Liver (tissue), 9 donors: Measurements from ENCODE around the gene RPH3AL. TPM values are rescaled to one million over a fixed set of nuclear protein-coding genes. Genes with fewer than 3 reads are reported as not detected.

Experiments
- DNase-seq: peaks from one replicate; pipeline ENCODE4 v3.0.0-alpha.2; 2017; ENCODE audit warnings: low spot score
- H3K27ac ChIP-seq, 2 donors: one replicate each; pipeline ENCODE4 v1.7.0; 2013; ENCODE audit warnings: inconsistent platforms in 2 of 2, low read length in 2 of 2, control low read depth in 1 of 2, low read depth in 1 of 2, mild to moderate bottlenecking in 1 of 2
- H3K27me3 ChIP-seq, 4 donors: one replicate each; pipeline versions ENCODE4 v1.6.1 to v1.7.0; 2013; ENCODE audit warnings: low read length in 3 of 4, inconsistent platforms in 1 of 4, mild to moderate bottlenecking in 1 of 4, moderate library complexity in 1 of 4; ENCODE audit not compliant: control insufficient read depth in 4 of 4, insufficient read depth in 4 of 4
- H3K36me3 ChIP-seq, 4 donors: one replicate each; pipeline versions ENCODE4 v1.6.1 to v1.7.0; 2013; ENCODE audit warnings: low read length in 3 of 4, mild to moderate bottlenecking in 3 of 4, low read depth in 1 of 4, moderate library complexity in 1 of 4; ENCODE audit not compliant: control insufficient read depth in 4 of 4, insufficient read depth in 3 of 4
- H3K4me1 ChIP-seq, 4 donors: one replicate each; pipeline versions ENCODE4 v1.6.1 to v1.7.0; 2013; ENCODE audit warnings: low read length in 3 of 4, mild to moderate bottlenecking in 3 of 4, moderate library complexity in 1 of 4; ENCODE audit not compliant: control insufficient read depth in 4 of 4, insufficient read depth in 4 of 4
- H3K4me3 ChIP-seq, 3 donors: one replicate each; pipeline versions ENCODE4 v1.6.1 to v1.7.0; 2013; ENCODE audit warnings: low read length in 3 of 3, control low read depth in 1 of 3, low read depth in 1 of 3, mild to moderate bottlenecking in 1 of 3
- H3K9ac ChIP-seq, 2 donors: one replicate each; pipeline ENCODE4 v1.7.0; 2013; ENCODE audit warnings: low read length in 2 of 2, mild to moderate bottlenecking in 2 of 2, moderate library complexity in 2 of 2, control low read depth in 1 of 2, low read depth in 1 of 2
- H3K9me3 ChIP-seq, 4 donors: one replicate each; pipeline versions ENCODE4 v1.6.1 to v1.7.0; 2013; ENCODE audit warnings: low read length in 3 of 4; ENCODE audit not compliant: control insufficient read depth in 4 of 4
- ATF3 ChIP-seq: IDR thresholded peaks from 2 replicates; pipeline ENCODE4 v1.6.1; 2016; ENCODE audit warnings: antibody characterized with exemption
- CTCF ChIP-seq: fragments of 150-350 bp; IDR thresholded peaks from 2 replicates; pipeline ENCODE4 v1.5.1; 2017; ENCODE audit warnings: improper control_type of control experiment, low read depth, low read length; ENCODE audit not compliant: missing input control
- FOXA1 ChIP-seq: IDR thresholded peaks from 2 replicates; pipeline ENCODE4 v1.6.1; 2016; ENCODE audit warnings: antibody characterized with exemption
- FOXA2 ChIP-seq: IDR thresholded peaks from 2 replicates; pipeline ENCODE4 v1.6.1; 2016; ENCODE audit warnings: antibody characterized with exemption
- HNF4A ChIP-seq, 2 donors: conservative IDR thresholded peaks; 2 replicates each; pipeline ENCODE4 v1.6.1; 2016; ENCODE audit warnings: antibody characterized with exemption in 2 of 2, mild to moderate bottlenecking in 2 of 2
- HNF4G ChIP-seq: IDR thresholded peaks from 2 replicates; pipeline ENCODE4 v1.6.1; 2016; ENCODE audit warnings: antibody characterized with exemption
- NR2F2 ChIP-seq: IDR thresholded peaks from 2 replicates; pipeline ENCODE4 v1.6.1; 2016; ENCODE audit warnings: antibody characterized with exemption
- RAD21 ChIP-seq, 2 donors: IDR thresholded peaks; 2 replicates each; pipeline ENCODE4 v1.6.1; 2016; ENCODE audit warnings: antibody characterized with exemption in 2 of 2, mild to moderate bottlenecking in 2 of 2
- RXRA ChIP-seq, 2 donors: IDR thresholded peaks; 2 replicates each; pipeline ENCODE4 v1.6.1; 2017 to 2018; ENCODE audit warnings: antibody characterized with exemption in 2 of 2, mild to moderate bottlenecking in 1 of 2
- SP1 ChIP-seq: IDR thresholded peaks from 2 replicates; pipeline ENCODE4 v1.6.1; 2018; ENCODE audit warnings: antibody characterized with exemption, mild to moderate bottlenecking
- TAF1 ChIP-seq: conservative IDR thresholded peaks from 2 replicates; pipeline ENCODE4 v1.6.1; 2016; ENCODE audit warnings: antibody characterized with exemption, mild to moderate bottlenecking
- WGBS: extraction: QIAGEN DNeasy Blood & Tissue Kit; methylation state at CpG from one replicate; pipeline ENCODE4 v1.1.7; 2013; 5-methylcytosine and 5-hydroxymethylcytosine counted together
- polyA plus RNA-seq, 2 donors: library from polyadenylated mRNA; stranded (reverse) in 1 of 2; unstranded in 1 of 2; fragments of 200-250 nt in 1 of 2; fragments of >200 nt in 1 of 2; fragmentation: Nextera tagmentation in 1 of 2; extraction: Ambion mirVana in 1 of 2; gene quantifications; one replicate each; pipeline versions ENCODE4 v1.2.1 to v1.2.3, GENCODE V29; 2013 to 2015
- total RNA-seq, 2 donors: library from RNA; depleted of rRNA; stranded (reverse); fragments of >200 nt; gene quantifications; one replicate each; pipeline ENCODE4 v1.2.3, GENCODE V29; 2014
- donor health status: healthy.
- donor health status: healthy.
- donor health status: healthy.
- donor health status: healthy.
- donor health status: healthy.

Gene RPH3AL
- total and polyA plus RNA-seq, 4 donors: 8.5 to 52.5 (median 13.9) TPM

DNA sequence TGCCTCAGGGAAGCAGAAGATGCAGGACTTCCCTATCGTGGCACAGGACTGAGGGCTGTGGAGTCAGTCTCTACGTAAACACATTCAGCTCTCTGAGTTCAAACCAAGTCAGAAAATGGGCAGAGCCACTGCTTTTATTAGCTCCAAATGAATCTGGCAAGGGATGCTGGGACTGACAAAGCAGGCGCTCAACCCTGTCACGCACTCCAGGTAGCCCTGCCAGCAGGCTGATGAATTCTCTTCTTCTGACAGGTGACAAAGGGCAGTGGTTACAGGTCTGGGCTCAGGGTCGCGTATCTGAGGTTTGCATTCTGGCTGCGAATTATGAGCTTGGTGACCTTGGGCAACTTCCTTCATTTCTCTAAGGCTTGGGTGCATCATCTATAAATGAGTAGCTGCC is 9.4 kb downstream of the RPH3AL start:
- Histone ChIP-seq H3K27me3 (no peaks in the 10 kb centered on the region), H3K9ac (no peak overlapping the region), H3K27ac (no peak overlapping the region), H3K9me3 (no peaks in the 10 kb centered on the region), H3K4me3 (no peak overlapping the region), H3K4me1 (peaks cover 13 to 23% (median 21%) of the 10 kb centered on the region in 4 donors), H3K36me3 (no peaks in the 10 kb centered on the region)
- DNase-seq: no peak
- WGBS: 45% methylated on average over 7 of the region's 7 CpGs
- no peak for TF ChIP-seq FOXA2
- no peak for TF ChIP-seq FOXA1
- TF ChIP-seq CTCF: no peak
- TF ChIP-seq TAF1: no peak
- TF ChIP-seq HNF4G: no peak
- TF ChIP-seq NR2F2: no peak
- no peak for TF ChIP-seq SP1
- peak in 1 of 2 donors; percentile 59 for TF ChIP-seq RXRA (IDR thresholded peaks at IDR 0.05)
- TF ChIP-seq HNF4A (conservative IDR thresholded peaks at IDR 0.05): peak in 1 of 2 donors; percentile 23

- H3K9ac ChIP-seq: no peak overlapping the region
- peak overlapping the region; percentile 59 to 73 for H3K27ac ChIP-seq
- WGBS: 84% methylated on average over 4 of the region's 4 CpGs
- H3K4me3 ChIP-seq: no peak overlapping the region
- H3K4me1 ChIP-seq: peaks cover 21 to 34% (median 26%) of the 10 kb centered on the region in 4 donors
- no peak for TF ChIP-seq RAD21 (IDR thresholded peaks at IDR 0.05)
- TF ChIP-seq RXRA (IDR thresholded peaks at IDR 0.05): no peak
- TF ChIP-seq FOXA2: no peak
- TF ChIP-seq ATF3: no peak
- no peaks in the 10 kb centered on the region for H3K9me3 ChIP-seq
- no peaks in the 10 kb centered on the region for H3K36me3 ChIP-seq
- no peak for DNase-seq
- no peaks in the 10 kb centered on the region for H3K27me3 ChIP-seq
Measured at GRCh38 chr17:340074-340473, 12.5 kb downstream of the RPH3AL start.

DNA sequence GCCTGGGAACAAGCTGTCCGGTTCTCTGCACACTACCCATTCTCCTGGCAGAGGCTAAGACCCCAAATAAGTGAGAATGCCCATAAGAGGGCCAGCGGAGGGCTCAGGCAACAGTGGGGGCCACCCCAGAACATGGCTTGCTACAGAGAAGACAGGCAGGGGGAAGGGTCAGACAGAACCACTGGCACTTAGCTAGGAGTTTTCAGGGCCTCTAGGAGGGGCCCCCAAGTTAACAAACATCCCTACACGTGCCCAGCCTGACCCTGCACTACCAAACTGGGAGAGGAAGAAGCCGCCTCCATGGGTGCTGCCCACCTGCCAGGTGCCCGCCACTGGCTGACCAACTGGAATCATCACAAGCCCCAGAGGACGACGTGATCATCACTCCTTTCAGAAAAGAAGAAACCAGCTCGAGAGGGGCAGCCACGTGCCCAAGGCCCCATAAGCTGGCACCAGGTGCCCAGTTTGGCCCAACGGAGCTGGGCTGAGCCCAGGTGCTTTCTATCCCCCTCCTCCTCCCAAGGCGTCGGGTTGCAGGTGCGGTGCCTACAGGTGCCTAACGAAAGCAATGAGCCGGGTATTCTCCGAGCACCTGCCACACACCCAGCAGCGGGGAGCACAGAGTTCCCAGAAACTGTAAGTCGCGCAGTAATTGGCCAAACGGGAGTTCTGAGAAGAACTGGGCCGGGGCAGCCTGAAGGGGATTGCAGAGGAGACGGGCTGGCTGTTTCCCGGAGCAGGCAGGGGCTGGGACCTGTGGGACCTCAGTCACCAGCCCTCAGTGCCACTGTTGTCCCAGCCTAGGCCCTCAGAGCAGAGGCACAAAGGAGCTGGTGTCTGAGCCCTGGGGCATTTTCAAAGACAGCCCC is 13.2 kb downstream of the RPH3AL start:
- H3K4me3 ChIP-seq: no peak overlapping the region
- DNase-seq: no peak
- peaks cover 21 to 34% (median 26%) of the 10 kb centered on the region in 4 donors for H3K4me1 ChIP-seq
- H3K9ac ChIP-seq: no peak overlapping the region
- WGBS: 76% methylated on average over 23 of the region's 23 CpGs
- H3K27ac ChIP-seq: peak overlapping the region; percentile 59 to 73
- H3K36me3 ChIP-seq: no peaks in the 10 kb centered on the region
- TF ChIP-seq CTCF: no peak
- no peak for TF ChIP-seq FOXA2
- no peak for TF ChIP-seq ATF3
- TF ChIP-seq TAF1: no peak
- H3K27me3 ChIP-seq: no peaks in the 10 kb centered on the region
- H3K9me3 ChIP-seq: no peaks in the 10 kb centered on the region
